ENCODE data around the gene KMT2D.

- no peak for TF ChIP-seq CTCF (IDR thresholded peaks at IDR 0.05)
- TF ChIP-seq POLR2A (IDR thresholded peaks at IDR 0.05), result no peak
- no peak for TF ChIP-seq POLR2AphosphoS5 (IDR thresholded peaks at IDR 0.05)
Measured at GRCh38 chr12:49014547-49014946, 46.0 kb downstream of the KMT2D start.

Measured in prostate gland (tissue), 2 donors.